ENCODE data around the gene KRTAP10-4.

Gene KRTAP10-4

DNA sequence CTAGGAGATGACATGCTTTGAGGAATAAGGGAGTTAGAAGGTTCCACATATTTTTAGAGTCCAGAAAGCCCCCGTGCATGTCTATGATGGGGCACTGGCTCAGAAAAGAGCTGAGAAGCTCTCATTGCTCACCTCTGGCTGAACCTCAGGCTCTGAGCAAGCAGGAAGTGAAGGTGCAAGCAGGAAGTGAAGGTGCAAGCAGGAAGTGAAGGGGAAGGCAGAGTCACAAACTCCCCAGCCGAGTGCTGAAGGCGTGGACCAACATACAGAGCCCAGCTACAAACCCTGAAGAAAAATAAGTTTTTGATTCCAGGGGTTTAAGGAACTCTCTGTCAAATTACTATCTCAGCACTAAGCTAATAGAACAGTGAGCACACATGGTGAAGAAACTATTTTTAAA, 45.4 kb downstream of the KRTAP10-4 start:
- no peak for DNase-seq

DNA sequence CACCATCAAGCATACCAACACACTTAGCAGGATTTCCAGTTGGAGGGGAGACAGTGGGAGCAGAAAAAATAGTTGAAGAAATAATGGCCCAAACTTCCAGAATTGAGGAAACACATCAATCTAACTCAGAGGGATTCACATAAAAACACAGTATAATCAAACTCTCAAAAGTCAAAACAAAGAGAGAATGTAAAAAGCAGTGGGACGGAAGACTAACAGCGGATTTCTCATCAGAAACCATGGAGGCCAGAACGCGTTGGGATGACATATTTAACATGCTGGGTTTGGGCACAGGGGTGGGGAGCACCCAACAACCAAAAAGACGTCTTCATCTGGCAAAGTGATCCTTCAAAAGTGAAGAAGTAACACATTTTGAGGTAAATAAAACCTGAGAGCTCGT, 46.4 kb downstream of the KRTAP10-4 start:
- no peak for DNase-seq

- no peak for DNase-seq
These were observed 50.0 kb downstream of the KRTAP10-4 start for GRCh38 chr21:44623575-44623974.
